Breast epithelium (tissue), 4 donors: ENCODE results near the gene ZNF546. TPM values are rescaled to one million over a fixed set of nuclear protein-coding genes. Genes with fewer than 3 reads are reported as not detected.

Experiments
- DNase-seq, 2 donors: peaks; one replicate each; pipeline ENCODE4 v3.0.0-alpha.2; 2019; ENCODE audit warnings: low spot score in 2 of 2
- H3K27ac ChIP-seq, 2 donors: fragments of 200-600 bp; sonication (generic) in 1 of 2; one replicate each; pipeline ENCODE4 v1.5.1; 2016 to 2019; ENCODE audit warnings: mild to moderate bottlenecking in 1 of 2
- H3K27me3 ChIP-seq, 2 donors: fragments of 200-600 bp; sonication (generic) in 1 of 2; one replicate each; pipeline versions ENCODE4 v1.5.1 to v1.6.0; 2017 to 2019; ENCODE audit warnings: control low read depth in 1 of 2, mild to moderate bottlenecking in 1 of 2
- H3K36me3 ChIP-seq: fragments of 200-600 bp; one replicate; pipeline ENCODE4 v1.5.1; 2019
- H3K4me1 ChIP-seq, 2 donors: fragments of 200-600 bp; sonication (generic); one replicate each; pipeline ENCODE4 v1.5.1; 2016 to 2019; ENCODE audit warnings: control low read depth in 1 of 2
- H3K4me3 ChIP-seq, 3 donors: fragments of 200-600 bp; sonication (generic); 1 replicate in 2 of 3; 2 replicates in 1 of 3; pipeline ENCODE4 v1.5.1; 2016 to 2019; ENCODE audit warnings: mild to moderate bottlenecking in 3 of 3, moderate library complexity in 2 of 3
- H3K9me3 ChIP-seq, 2 donors: fragments of 200-600 bp; sonication (generic) in 1 of 2; one replicate each; pipeline ENCODE4 v1.5.1; 2016 to 2019; ENCODE audit warnings: control low read depth in 1 of 2
- CTCF ChIP-seq, 3 donors: fragments of 450-650 bp; IDR thresholded peaks; one replicate each; pipeline ENCODE4 v1.5.1; 2016 to 2017; ENCODE audit warnings: antibody characterized with exemption in 3 of 3, mild to moderate bottlenecking in 3 of 3, moderate library complexity in 3 of 3
- POLR2A ChIP-seq: fragments of 450-650 bp; IDR thresholded peaks from one replicate; pipeline ENCODE4 v1.6.1; 2016; ENCODE audit warnings: antibody characterized with exemption, mild to moderate bottlenecking, moderate library complexity
- POLR2AphosphoS5 ChIP-seq, 3 donors: sonication (generic); formaldehyde crosslinking; IDR thresholded peaks; one replicate each; pipeline ENCODE4 v1.6.1; 2017; ENCODE audit warnings: antibody characterized with exemption in 3 of 3
- intact Hi-C: fragments of 100-400 bp; cut with DNase I; formaldehyde crosslinking; loops from one replicate; pipeline ENCODE4 v1.15.1; 2023; ENCODE audit warnings: low total_unique reads
- total RNA-seq, 3 donors: library from RNA; depleted of rRNA; stranded (reverse); fragments of >200 nt; gene quantifications; one replicate each; pipeline ENCODE4 v1.1.0, GENCODE V29; 2016

ZNF546 gene
- total RNA-seq, 3 donors from 2014 or later = 4.3 to 9.7 (median 8.8) TPM

GRCh38 chr19:39996218-39996810 lies 546 bp upstream of the ZNF546 start:
- TF ChIP-seq POLR2AphosphoS5 (IDR thresholded peaks at IDR 0.05) = no peak
- no peak for TF ChIP-seq CTCF (IDR thresholded peaks at IDR 0.05)
- TF ChIP-seq POLR2A = no peak
- no peak for DNase-seq
- H3K36me3 ChIP-seq = no peaks in the 10 kb centered on the region
- H3K9me3 ChIP-seq = peaks cover 9 to 13% of the 10 kb centered on the region in 2 donors
- peaks cover 0 to 7% of the 10 kb centered on the region in 2 donors for H3K4me1 ChIP-seq
- H3K27ac ChIP-seq = peak overlapping the region; percentile 85 to 94
- no peaks in the 10 kb centered on the region for H3K27me3 ChIP-seq
- H3K4me3 ChIP-seq = peak overlapping the region; percentile 66 to 74 (median 71)
- intact Hi-C loops = no loop called here

GRCh38 chr19:39997638-39998216 lies 867 bp downstream of the ZNF546 start:
- H3K27ac ChIP-seq = peak overlapping the region; percentile 85 to 94
- intact Hi-C loops = no loop called here

DNA sequence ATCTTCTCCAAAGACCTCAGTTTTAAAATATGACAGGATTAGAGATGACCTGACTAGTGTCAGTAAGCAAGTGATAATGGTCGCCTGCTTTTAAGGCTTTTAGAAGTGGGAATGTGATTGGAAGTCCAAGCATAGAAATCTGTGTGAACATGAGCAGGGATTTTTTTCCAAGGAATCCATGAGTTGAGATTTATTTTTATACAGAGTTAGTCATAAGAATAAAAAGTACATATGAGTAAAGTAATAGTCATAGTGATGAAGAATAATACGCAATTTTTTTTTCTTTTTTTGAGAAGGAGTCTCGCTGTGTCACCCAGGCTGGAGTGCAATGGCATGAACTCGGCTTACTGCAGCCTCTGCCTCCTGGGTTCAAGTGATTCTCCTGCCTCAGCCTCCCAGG lies 1.6 kb downstream of the ZNF546 start:
- Histone ChIP-seq H3K27me3 (no peaks in the 10 kb centered on the region), H3K4me3 (no peak overlapping the region), H3K9me3 (peaks cover 6 to 7% of the 10 kb centered on the region in 2 donors), H3K4me1 (peaks cover 0 to 7% of the 10 kb centered on the region in 2 donors), H3K36me3 (no peaks in the 10 kb centered on the region), H3K27ac (no peak overlapping the region)
- intact Hi-C loops = no loop called here
- no peak for DNase-seq
- no peak for TF ChIP-seq POLR2A
- TF ChIP-seq POLR2AphosphoS5 (IDR thresholded peaks at IDR 0.05) = no peak
- no peak for TF ChIP-seq CTCF (IDR thresholded peaks at IDR 0.05)

More at GRCh38 chr19:39997638-39998216, 867 bp downstream of the ZNF546 start:
- H3K9me3 ChIP-seq = peaks cover 9 to 13% of the 10 kb centered on the region in 2 donors
- no peaks in the 10 kb centered on the region for H3K36me3 ChIP-seq
- peak overlapping the region; percentile 66 to 74 (median 71) for H3K4me3 ChIP-seq
- no peak for DNase-seq
- no peak for TF ChIP-seq CTCF (IDR thresholded peaks at IDR 0.05)
- TF ChIP-seq POLR2AphosphoS5 (IDR thresholded peaks at IDR 0.05) = no peak
- TF ChIP-seq POLR2A = no peak
- peaks cover 0 to 7% of the 10 kb centered on the region in 2 donors for H3K4me1 ChIP-seq
- no peaks in the 10 kb centered on the region for H3K27me3 ChIP-seq

- no peak for DNase-seq
- no peaks in the 10 kb centered on the region for H3K4me1 ChIP-seq
- TF ChIP-seq POLR2AphosphoS5 (IDR thresholded peaks at IDR 0.05) = no peak
- TF ChIP-seq POLR2A = no peak
- no peak for TF ChIP-seq CTCF (IDR thresholded peaks at IDR 0.05)
- H3K27me3 ChIP-seq = no peaks in the 10 kb centered on the region
- no peak overlapping the region for H3K4me3 ChIP-seq
- H3K9me3 ChIP-seq = peaks cover 6 to 7% of the 10 kb centered on the region in 2 donors
- peaks cover 5% of the 10 kb centered on the region for H3K36me3 ChIP-seq
- no peak overlapping the region for H3K27ac ChIP-seq
- intact Hi-C loops = no loop called here
Measured at GRCh38 chr19:40005691-40006272, 8.9 kb downstream of the ZNF546 start.

- intact Hi-C loops = no loop called here
- H3K4me1 ChIP-seq = no peaks in the 10 kb centered on the region
Measured at GRCh38 chr19:40006273-40006691, 9.4 kb downstream of the ZNF546 start.

More at GRCh38 chr19:40006273-40006691, 9.4 kb downstream of the ZNF546 start:
- TF ChIP-seq POLR2AphosphoS5 (IDR thresholded peaks at IDR 0.05) (no peak), CTCF (IDR thresholded peaks at IDR 0.05) (no peak), POLR2A (no peak)
- Histone ChIP-seq H3K4me3 (no peak overlapping the region), H3K9me3 (peaks cover 6 to 7% of the 10 kb centered on the region in 2 donors), H3K27ac (no peak overlapping the region), H3K27me3 (no peaks in the 10 kb centered on the region), H3K36me3 (peaks cover 5% of the 10 kb centered on the region)
- no peak for DNase-seq
